Skin epidermis (tissue), 12 donors: ENCODE data around the gene WDR27.

Experiments
- H3K27ac ChIP-seq, 21 experiments: fragments of 200-600 bp; sonication (generic) in 11 of 21; one replicate each; pipeline ENCODE4 v1.5.0; 2020; ENCODE audit warnings: mild to moderate bottlenecking in 3 of 21, inconsistent platforms in 2 of 21, moderate library complexity in 2 of 21
- H3K4me3 ChIP-seq, 7 experiments: fragments of 200-600 bp; sonication (generic) in 2 of 7; one replicate each; pipeline ENCODE4 v1.5.0; 2020; ENCODE audit warnings: inconsistent platforms in 2 of 7, mild to moderate bottlenecking in 2 of 7, moderate library complexity in 1 of 7

WDR27 gene

GRCh38 chr6:169429001-169429400 is 272.8 kb downstream of the WDR27 start:
- Histone ChIP-seq H3K27ac (peak overlapping the region in 15 of 21 experiments; percentile 9 to 87 (median 71)), H3K4me3 (no peak overlapping the region)

GRCh38 chr6:169428532-169428931 is 273.3 kb downstream of the WDR27 start:
- Histone ChIP-seq H3K27ac (peak overlapping the region in 18 of 21 experiments; percentile 7 to 87 (median 68)), H3K4me3 (no peak overlapping the region)

- Histone ChIP-seq H3K4me3 (no peak overlapping the region), H3K27ac (peak overlapping the region in 19 of 21 experiments; percentile 2 to 87 (median 67))
Measured at GRCh38 chr6:169427856-169428255, 274.0 kb downstream of the WDR27 start.

- H3K4me3 ChIP-seq: no peak overlapping the region
- peak overlapping the region in 3 of 21 experiments; percentile 26 to 73 (median 71) for H3K27ac ChIP-seq
Measured at GRCh38 chr6:169426611-169427010, 275.2 kb downstream of the WDR27 start.

GRCh38 chr6:169425628-169426370 is 276.0 kb downstream of the WDR27 start:
- Histone ChIP-seq H3K27ac (peak overlapping the region in 1 of 21 experiments; percentile 47), H3K4me3 (no peak overlapping the region)

- H3K27ac ChIP-seq: no peak overlapping the region
- H3K4me3 ChIP-seq: peak overlapping the region in 1 of 7 experiments; percentile 15
Measured at GRCh38 chr6:169424821-169425240, 277.0 kb downstream of the WDR27 start.

GRCh38 chr6:169424149-169424804 is 277.6 kb downstream of the WDR27 start:
- peak overlapping the region in 1 of 7 experiments; percentile 15 for H3K4me3 ChIP-seq
- peak overlapping the region in 1 of 21 experiments; percentile 16 for H3K27ac ChIP-seq

- Histone ChIP-seq H3K27ac (peak overlapping the region in 1 of 21 experiments; percentile 40), H3K4me3 (no peak overlapping the region)
Measured at GRCh38 chr6:169421586-169422264, 280.1 kb downstream of the WDR27 start.

- Histone ChIP-seq H3K27ac (peak overlapping the region in 1 of 21 experiments; percentile 40), H3K4me3 (no peak overlapping the region)
Measured at GRCh38 chr6:169420912-169421543, 280.8 kb downstream of the WDR27 start.

GRCh38 chr6:169417101-169417500 is 284.7 kb downstream of the WDR27 start:
- H3K4me3 ChIP-seq: no peak overlapping the region
- no peak overlapping the region for H3K27ac ChIP-seq

- Histone ChIP-seq H3K4me3 (no peak overlapping the region), H3K27ac (no peak overlapping the region)
Measured at GRCh38 chr6:169416249-169416648, 285.6 kb downstream of the WDR27 start.

GRCh38 chr6:169415179-169415578 is 286.6 kb downstream of the WDR27 start:
- Histone ChIP-seq H3K4me3 (no peak overlapping the region), H3K27ac (no peak overlapping the region)

GRCh38 chr6:169411722-169412121 is 290.1 kb downstream of the WDR27 start:
- no peak overlapping the region for H3K4me3 ChIP-seq

GRCh38 chr6:169411296-169411695 is 290.5 kb downstream of the WDR27 start:
- H3K4me3 ChIP-seq: no peak overlapping the region
- no peak overlapping the region for H3K27ac ChIP-seq

More at GRCh38 chr6:169411722-169412121, 290.1 kb downstream of the WDR27 start:
- no peak overlapping the region for H3K27ac ChIP-seq

GRCh38 chr6:169409742-169410312 is 292.0 kb downstream of the WDR27 start:
- no peak overlapping the region for H3K4me3 ChIP-seq
- no peak overlapping the region for H3K27ac ChIP-seq

GRCh38 chr6:169407325-169407724 is 294.5 kb downstream of the WDR27 start:
- peak overlapping the region in 6 of 21 experiments; percentile 0 to 64 (median 18) for H3K27ac ChIP-seq
- no peak overlapping the region for H3K4me3 ChIP-seq
